ENCODE results near the gene TSPOAP1.

DNA sequence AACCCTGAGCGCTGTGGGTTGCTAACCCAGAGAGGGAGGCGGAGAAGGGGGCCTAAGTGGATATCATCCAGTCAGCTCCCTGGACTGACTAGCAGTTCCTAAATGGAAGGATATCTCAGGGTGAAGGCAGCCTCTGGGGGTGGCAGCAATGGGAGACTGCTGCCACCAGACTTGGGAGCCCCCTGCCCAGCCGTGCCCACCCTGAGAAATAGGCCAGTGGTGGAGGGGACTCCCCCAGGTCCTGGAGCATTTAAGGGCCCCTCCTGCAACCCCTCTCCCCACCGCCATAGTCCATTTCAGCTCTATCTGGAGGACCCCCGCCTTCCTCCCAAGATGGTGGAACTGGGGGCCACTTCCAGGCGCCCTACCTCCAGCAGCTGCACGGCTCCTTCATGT, 8.4 kb downstream of the TSPOAP1 start:
- no peak for TF ChIP-seq POLR2A (IDR thresholded peaks at IDR 0.05; ENCODE audit: low read depth, low read length)
- no peak for TF ChIP-seq POLR2AphosphoS5 (IDR thresholded peaks at IDR 0.05; ENCODE audit: low read depth, low read length)
- TF ChIP-seq TAF1 (IDR thresholded peaks at IDR 0.05; ENCODE audit: borderline replicate concordance, low read depth, low read length) = no peak

Measured in GM12892 (cell line).